ENCODE results near the gene GFY.
A peak's percentile ranks its signal among the peaks of the same experiment; 100 is the strongest.
"Not testable (repeated sequence)": the region's sequence is repeated elsewhere in the genome, so short reads cannot be mapped to it uniquely, and the experiment has no call there.

The GFY gene

DNA sequence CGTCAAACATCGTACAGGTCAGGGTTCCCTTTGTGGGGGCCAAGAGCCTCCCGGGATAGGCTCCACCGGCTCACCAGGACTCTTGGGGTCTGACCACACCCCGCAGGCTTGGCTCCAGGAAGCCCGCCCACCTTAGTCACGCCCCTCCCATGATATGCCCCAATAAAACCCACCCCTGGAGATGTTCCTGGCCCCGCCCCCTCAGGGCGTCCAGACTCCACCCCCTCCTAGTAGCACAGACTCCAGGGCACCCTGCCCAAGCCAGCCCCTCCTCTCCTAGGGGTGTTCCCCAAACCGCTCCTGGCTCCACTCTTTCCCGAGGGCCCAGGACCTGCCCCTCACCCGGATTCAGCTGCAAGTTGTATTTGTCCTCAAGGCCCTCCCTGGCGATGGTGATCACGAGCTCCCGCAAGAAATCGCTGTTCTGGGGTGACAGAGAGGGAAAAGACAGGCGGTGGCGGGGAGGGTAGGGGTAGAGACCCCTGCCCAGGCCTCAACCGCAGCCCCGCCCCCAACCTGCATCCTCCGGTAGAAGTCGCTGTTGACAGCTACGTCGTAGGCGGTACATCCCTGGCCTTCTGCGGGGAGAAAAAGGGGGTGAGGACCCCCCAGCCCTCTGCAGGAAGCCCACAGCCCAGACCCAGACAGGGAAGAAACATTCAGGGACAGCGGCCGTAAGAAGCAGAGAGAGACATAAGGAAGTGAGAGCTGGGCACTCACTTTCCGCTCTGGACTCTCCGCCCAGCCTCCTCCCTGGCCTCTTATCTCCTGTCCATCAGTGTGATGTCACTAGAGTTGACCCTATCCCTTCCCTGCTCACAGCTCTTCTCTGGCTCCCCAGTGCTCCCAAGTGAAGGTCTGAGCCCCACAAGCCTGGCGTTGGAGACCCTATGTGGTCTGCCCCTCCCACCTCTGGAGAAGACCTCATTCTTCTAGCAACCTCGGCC, 22.6 kb downstream of the GFY start:
- peak; percentile 63 for DNase-seq

DNA sequence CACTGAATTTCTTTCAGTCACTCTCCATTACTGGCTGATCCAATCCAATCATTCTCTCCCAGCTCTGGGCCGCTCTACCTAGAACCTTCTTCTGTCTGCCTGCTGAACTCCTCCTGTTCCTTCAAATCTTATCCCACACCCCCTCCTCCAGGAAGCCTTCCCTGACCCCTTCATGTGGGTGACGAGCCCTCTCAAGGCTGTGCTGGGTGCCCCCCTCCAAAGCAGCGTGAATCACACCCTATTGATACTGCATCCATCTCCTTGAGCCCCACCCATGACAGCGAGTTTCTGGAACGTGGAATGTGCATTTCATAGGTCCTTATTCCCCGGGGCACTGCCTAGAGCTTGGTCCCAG, 23.2 kb downstream of the GFY start:
- no peak for DNase-seq

DNA sequence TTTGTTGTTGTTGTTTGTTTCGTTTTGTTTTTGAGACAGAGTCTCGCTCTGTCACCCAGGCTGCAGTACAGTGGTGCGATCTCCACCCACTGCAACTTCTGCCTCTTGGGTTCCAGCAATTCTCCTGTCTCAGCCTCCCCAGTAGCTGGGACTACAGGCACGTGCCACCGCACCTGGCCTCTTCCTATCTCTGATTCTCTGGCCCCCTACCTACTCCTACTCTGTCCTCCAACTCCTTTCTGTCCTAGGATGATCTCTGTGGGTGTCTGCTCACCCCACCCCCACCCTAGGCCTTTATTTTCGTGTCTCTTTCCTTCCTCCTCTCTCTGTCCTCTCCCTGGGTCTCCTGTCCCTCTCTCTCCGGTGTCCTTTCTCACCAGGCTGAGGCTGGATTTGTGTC, 25.2 kb downstream of the GFY start:
- DNase-seq: no peak

DNA sequence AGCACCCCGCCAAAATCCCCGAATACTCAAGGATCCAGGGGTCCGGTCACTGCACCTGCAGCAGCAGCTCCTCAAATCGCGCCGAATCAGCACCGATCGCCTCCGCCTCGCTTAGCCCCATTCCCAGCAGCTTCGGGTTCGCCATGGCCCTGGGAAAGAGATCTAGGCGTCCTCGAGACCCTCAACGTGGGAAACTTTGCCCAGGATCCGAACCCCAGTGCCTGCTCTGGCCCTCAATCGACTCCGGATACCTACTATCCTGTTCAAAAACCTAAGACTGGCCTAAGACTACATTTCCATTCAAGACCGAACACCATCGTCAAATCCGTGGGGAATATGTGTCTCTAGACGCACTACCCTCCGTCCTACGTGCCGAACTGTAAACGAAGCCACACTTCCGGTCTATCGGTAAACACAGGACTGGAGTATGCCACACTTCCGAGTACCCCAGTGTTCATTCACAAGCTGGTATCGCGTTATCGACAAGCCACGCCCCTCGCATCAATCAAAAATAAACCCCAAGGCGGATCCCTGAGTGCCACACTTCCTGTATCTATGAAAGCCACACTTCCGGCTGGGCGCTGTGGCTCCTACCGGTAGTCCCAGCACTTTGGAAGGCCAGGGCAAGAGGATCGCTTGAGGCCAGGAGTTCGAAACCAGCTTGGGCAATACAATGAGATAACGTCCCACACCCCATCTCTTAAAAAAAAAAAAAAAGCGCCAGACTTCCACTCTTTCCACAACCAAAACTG, 26.4 kb downstream of the GFY start, which contains the start of gene PIH1D1:
Gene PIH1D1, minus strand, starts transcription at position 385 of the 752 bp plus-strand sequence. Its CDS starts 240 bp downstream, at position 145.
- DNase-seq: peak; percentile 98

DNA sequence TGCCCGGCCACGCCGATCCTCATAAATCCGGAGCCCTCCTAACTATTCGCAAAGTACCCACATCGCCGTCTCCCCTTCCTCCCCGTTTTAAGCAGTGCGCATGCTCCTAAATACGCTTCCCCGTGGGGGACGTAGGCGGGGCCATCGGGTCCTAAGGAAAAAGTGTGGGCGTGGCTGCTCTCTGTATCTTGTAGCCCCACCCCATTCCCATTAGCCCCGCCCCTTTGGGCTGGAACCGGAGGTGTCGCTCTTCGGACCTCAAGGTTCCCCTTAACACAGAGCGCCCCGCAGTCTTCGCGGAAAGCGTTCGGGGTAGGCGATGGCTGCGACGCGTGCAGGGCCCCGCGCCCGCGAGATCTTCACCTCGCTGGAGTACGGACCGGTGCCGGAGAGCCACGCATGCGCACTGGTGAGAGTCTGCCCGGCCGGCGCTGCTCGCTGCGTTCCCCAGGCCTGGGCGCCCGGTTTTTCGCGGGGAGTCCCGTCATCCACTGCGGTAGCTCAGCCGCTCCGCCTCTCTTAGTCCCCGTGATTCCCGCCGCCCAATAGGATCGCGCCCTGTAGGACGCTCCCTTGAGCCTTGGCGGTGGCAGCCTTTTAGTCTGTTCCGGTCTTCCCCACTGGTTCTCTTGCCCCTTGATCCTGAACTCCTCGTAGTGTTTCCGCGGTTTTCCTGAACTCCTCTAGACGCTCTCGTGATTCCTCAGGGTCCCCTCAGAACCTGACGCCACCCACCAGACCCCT, 28.0 kb downstream of the GFY start, which contains the start of gene ALDH16A1:
Gene ALDH16A1, plus strand, starts transcription at position 213 of the 744 bp plus-strand sequence. Its CDS starts 107 bp downstream, at position 320.
- peak; percentile 99 for DNase-seq

DNA sequence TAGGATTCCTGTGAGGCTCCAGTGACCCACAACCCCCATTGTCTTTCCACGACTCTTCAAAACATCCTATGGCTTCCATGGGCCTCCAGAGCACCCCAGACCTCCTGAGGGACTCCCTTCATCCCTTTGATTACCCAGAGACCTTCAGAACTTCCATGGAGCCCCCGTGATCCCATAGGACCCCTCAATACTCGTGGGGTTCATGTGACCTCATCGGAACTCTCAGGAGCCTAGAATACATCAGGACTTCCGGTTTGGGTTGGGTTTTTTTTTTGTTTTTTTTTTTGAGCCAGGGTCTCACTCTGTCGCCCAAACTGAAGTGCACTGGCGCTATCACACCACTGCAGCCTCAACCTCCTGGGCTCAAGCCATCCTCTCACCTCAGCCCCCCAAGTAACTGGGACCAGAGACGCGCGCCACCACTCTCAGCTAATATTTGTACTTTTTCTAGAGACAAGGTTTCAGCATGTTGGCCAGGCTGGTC, 28.6 kb downstream of the GFY start:
- no peak for DNase-seq

DNA sequence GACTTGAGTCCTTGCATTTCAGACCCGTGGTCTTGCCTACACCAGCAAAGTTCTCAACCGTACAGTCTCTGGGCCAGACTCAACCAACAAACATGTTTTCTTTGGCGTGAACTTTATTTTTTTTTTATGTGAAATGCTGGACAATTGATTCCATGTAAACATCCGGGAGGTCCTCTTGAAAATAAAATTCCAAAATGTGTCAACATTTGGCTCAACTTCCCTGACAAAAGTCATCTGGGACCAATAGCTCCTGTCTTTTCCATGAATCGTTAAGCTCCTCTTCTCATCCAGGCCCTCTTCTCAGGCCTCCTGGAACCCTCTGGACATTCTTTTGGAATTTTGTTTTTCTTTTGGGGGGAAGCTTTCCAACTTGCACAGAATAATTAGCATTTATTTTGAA, 30.6 kb downstream of the GFY start:
- no peak for DNase-seq

DNA sequence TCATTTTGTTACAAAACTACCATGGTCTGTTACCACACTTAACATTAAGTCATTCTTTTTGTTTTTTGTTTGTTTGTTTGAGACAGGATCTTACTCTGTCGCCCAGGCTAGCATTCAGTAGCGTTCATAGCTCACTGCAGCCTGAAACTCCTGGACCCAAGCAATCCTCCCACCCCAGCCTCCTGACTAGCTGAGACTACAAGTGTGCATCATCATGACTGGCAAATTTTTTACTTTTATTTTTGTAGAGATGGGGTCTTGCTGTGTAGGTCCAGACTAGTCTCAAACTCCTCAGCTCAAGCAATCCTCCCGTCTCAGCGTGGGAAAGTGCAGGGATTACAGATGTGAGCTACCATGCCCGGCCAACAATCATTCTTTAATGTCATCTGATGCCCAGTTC, 31.1 kb downstream of the GFY start:
- DNase-seq: no peak

DNA sequence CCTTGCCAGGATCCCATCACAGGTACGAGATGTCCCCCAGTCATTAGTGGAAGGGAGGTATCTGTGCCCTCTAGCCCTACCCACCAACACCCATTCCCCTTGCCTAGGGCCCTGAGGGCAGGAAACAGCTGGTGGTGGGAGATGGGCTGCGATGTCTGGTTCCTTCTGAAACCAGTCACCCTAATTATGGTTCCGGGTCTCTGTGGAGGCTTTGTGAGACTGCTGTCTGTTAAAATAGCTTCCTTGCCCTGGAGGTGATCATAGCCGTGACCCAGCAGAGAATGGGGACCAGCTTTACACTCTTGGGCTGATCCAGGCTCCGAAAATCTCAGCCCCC, 33.3 kb downstream of the GFY start:
- DNase-seq: no peak

DNA sequence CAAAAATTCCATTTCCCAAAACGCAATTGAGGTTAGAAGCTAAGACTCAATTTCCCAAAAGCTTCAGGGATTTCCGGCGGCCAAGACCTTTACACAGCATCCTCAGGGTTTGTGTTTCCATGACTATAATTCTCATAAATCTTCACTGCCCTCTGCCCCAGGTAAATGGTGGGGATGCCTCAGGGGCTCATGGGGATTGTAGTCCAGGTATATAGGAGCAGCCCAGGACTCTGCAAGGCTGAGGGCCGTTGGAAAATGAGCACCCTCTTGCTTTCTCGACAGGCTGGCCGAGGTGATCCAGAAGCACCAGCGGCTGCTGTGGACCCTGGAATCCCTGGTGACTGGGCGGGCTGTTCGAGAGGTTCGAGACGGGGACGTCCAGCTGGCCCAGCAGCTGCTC, 34.2 kb downstream of the GFY start:
- DNase-seq: no peak

DNA sequence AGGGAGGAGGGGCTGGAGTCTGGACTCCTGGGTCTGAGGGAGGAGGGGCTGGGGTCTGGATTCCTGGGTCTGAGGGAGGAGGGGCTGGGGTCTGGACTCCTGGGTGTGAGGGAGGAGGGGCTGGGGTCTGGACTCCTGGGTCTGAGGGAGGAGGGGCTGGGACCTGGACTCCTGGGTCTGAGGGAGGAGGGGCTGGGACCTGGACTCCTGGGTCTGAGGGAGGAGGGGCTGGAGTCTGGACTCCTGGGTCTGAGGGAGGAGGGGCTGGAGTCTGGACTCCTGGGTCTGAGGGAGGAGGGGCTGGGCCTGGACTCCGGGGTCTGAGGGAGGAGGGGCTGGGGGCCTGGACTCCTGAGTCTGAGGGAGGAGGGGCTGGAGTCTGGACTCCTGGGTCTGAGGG, 35.9 kb downstream of the GFY start:
- DNase-seq: not testable (repeated sequence)

DNA sequence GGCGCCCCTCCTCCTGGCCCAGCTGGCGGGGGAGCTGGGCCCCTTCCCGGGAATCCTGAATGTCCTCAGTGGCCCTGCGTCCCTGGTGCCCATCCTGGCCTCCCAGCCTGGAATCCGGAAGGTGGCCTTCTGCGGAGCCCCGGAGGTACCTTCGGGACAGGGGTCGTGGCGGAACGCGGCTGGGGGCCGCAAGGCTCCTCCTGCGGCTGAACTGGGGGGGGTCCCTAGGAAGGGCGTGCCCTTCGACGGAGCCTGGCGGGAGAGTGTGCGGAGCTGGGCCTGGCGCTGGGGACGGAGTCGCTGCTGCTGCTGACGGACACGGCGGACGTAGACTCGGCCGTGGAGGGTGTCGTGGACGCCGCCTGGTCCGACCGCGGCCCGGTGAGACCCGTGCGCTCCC, 36.5 kb downstream of the GFY start:
- no peak for DNase-seq

DNA sequence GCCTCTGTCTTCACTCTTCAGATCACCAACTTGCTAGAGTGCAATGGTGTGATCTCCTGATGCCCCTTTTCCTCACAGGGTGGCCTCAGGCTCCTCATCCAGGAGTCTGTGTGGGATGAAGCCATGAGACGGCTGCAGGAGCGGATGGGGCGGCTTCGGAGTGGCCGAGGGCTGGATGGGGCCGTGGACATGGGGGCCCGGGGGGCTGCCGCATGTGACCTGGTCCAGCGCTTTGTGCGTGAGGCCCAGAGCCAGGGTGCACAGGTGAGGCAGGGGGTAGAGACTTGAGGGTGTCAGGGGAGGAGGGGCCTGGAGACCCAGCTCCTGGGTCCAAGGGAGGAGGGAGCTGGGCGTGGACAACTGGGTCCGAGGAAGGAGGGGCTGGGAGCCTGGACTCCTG, 37.3 kb downstream of the GFY start:
- no peak for DNase-seq

DNA sequence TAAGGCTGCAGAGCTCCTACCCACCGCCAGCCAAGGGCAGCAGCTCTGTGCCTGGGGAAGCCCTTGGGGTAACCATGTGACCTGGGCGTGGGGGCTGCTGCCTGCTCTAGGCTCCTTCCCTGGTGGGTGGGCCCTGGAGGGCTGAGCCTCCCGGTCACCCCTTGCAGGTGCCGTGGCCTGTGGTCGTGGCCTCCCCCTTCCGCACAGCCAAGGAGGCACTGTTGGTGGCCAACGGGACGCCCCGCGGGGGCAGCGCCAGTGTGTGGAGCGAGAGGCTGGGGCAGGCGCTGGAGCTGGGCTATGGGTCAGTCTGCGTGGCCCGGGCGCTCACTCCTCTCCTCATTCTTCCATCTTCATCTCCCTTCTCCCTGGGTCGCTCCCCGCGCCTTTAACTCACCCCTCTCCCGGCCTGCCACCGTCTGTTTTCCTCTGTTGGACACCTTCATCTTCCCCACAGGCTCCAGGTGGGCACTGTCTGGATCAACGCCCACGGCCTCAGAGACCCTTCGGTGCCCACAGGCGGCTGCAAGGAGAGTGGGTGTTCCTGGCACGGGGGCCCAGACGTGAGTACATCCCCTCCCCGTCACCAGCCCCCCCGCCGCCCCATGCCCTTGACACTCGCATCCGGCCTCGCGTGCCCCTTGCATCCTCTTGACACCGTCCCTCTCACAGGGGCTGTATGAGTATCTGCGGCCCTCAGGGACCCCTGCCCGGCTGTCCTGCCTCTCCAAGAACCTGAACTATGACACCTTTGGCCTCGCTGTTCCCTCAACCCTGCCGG, 39.0 kb downstream of the GFY start:
- no peak for DNase-seq

DNA sequence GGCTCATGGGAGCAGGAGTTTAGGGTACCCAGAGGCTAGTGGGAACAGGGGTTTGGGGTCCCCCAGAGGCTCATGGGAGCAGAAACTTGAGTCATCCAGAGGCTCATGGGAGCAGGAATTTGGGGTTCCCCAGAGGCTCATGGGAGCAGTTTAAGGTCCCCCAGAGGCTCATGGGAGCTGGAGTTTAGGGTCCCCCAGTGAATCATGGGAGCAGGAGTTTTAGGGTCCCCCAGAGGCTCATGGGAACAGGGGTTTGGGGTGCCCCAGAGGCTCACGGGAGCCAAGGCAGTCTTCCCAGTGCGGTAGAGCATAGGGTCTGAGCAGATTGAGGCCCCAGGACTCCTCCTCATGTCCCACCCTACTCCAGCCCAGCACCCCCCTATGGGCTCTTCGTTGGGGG, 40.2 kb downstream of the GFY start:
- no peak for DNase-seq

DNA sequence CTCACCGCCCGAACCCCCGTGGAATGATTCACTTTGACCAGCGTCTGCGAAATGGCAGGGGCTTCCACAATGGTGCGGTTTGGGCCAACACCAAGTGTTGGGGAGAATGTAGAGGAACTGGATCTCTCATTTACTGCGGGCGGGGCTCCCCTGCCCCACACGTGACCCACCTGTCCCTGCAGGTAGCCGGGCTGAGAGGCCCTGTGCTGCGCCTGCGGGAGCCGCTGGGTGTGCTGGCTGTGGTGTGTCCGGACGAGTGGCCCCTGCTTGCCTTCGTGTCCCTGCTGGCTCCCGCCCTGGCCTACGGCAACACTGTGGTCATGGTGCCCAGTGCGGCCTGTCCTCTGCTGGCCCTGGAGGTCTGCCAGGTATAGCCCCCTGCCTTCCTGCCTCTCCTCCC, 43.0 kb downstream of the GFY start:
- no peak for DNase-seq

DNA sequence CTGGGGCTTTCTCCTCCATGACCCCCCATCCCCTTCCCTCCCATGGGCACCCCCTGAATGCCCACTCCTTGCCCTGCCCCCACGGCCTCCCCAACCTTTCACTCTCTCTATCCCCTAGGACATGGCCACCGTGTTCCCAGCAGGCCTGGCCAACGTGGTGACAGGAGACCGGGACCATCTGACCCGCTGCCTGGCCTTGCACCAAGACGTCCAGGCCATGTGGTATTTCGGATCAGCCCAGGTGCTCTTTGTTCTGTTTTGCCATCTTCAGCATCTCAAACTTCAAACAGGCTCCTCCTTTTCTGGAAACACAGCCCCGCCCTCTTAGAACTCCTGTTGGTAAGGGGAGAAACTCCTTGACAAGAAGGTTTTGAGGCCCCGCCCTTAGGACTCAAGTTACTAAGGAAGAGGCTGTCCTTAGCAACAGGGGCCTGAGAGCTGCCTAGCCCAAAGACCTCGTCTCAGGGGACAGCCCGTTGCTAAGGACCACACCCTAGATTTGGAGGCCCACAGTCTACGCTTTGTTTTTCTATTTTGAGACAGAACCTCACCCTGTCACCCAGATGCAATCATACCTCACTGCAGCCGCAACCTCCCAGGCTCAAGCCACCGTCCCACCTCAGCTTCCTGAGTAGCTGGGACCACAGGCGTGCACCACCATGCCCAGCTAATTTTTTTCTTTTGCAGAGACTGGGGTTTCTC, 43.7 kb downstream of the GFY start:
- DNase-seq: peak; percentile 84

DNA sequence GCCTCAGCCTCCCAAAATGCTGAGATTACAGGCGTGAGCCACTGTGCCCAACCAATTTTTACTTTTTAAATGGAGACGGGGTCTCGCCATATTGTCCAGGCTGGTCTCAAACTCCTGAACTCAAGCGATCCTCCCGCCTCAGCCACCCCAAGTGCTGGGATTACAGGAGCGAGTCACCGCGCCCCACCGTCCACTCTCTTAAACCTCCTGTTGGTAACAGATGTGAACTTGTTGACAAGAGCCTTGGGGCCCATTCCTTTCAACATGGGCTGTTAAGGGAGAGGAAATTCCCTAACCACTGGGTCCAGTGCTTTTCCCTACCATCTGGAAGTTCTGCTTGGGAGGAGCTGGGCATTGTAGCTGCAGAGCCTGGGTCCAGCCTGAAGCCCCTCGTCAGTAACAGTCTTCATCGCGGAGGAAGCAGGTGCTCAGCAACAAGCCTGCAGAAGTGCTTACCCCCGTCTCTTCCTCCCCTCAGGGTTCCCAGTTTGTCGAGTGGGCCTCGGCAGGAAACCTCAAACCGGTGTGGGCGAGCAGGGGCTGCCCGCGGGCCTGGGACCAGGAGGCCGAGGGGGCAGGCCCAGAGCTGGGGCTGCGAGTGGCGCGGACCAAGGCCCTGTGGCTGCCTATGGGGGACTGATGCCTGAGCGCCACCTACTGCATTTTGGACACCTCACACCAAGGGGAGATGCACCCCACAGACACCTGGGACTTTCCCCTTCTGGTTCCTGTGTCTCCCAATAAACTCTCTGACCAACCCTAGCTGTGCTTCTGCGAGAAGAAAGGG, 44.8 kb downstream of the GFY start:
- no peak for DNase-seq

DNA sequence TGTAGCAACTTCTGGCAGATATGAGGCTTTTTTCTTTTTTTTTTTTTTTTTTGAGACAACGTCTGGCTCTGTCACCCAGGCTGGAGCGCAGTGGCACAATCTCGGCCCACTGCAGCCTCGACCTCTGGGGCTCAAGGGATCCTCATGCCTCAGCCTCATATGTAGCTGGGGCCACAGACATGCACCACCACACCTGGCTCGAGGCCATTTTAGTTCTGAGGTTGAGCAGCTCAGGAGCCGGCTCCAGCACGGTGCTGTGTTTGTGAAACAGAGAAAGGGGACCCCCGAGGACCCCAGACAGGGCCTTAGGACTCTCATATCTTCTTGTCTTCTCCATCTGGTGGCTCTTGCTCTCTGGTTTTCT, 45.4 kb downstream of the GFY start:
- DNase-seq: no peak

DNA sequence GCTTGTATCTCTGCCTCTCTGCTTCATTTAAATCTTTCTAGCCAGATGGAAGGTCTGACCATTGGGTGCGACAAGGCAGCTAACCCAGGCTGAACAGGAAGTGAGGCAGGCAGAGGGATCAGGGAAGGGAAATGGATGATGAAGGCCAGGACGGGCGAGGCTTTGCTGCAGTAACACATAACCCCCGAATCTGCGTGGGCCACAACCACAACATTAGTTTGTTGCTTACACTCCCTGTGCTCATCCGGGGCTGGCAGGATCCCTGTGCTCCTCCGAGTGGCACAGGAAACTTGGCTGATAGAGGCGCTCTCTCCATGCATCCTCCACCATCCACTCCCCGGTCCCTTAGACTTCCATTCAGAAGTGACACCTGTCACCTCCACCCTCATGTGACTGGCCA, 47.7 kb downstream of the GFY start:
- DNase-seq: no peak

DNA sequence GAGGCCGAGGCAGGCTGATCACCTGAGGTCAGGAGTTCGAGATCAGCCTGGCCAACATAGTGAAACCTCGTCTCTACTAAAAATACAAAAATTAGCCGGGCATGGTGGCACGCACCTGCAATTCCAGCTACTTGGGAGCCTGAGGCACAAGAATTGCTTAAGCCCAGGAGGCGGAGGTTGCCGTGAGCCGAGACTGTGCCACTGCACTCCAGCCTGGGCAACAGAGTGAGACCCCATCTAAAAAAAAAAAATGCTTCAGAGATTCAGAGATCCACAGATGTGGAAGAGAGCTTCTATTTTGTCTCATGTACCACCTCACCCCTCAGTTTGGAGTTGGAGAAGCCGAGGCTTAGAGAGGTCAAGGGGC, 48.3 kb downstream of the GFY start:
- DNase-seq: not testable (repeated sequence)

Data from right hindlimb (tissue), 1 donor.